ENCODE measurements around the gene G0S2. TPM values are rescaled to one million over a fixed set of nuclear protein-coding genes. Genes with fewer than 3 reads are reported as not detected.

Gene G0S2
- total and polyA plus RNA-seq, 9 of the 15 experiments (the other 6 are each of a cell fraction or from before 2014, with no cell fraction given) = 0.18 to 65.6 (median 11.4) TPM

GRCh38 chr1:209659909-209660308, 15.3 kb upstream of the G0S2 start (continued):
- TF ChIP-seq CHAMP1 (IDR thresholded peaks at IDR 0.05) (no peak), UBTF (IDR thresholded peaks at IDR 0.05; ENCODE audit: borderline replicate concordance in 1 of 2, low read depth in 2 of 2, low read length in 2 of 2) (no peak), ZBTB11 (CRISPR knock-in tag; IDR thresholded peaks at IDR 0.05) (no peak), ZNF766 (CRISPR knock-in tag; conservative IDR thresholded peaks at IDR 0.05) (peak; percentile 51; the same call in 1 of the 2 replicates), JUNB (CRISPR knock-in tag; conservative IDR thresholded peaks at IDR 0.05) (no peak), RNF2 (IDR thresholded peaks at IDR 0.05) (peak; percentile 53; the same call in 1 of the 2 replicates), RBM15 (IDR thresholded peaks at IDR 0.05; ENCODE audit: insufficient read depth, low read length) (no peak), USF2 (CRISPR knock-in tag; IDR thresholded peaks at IDR 0.05) (no peak), EHMT2 (IDR thresholded peaks at IDR 0.05) (no peak), BMI1 (IDR thresholded peaks at IDR 0.05; ENCODE audit: low read length) (no peak), NR2F6 (CRISPR knock-in tag; IDR thresholded peaks at IDR 0.05) (no peak), RUNX1 (IDR thresholded peaks at IDR 0.05; ENCODE audit: low read depth) (no peak), ETV5 (CRISPR knock-in tag; IDR thresholded peaks at IDR 0.05; ENCODE audit: low read depth) (no peak), RCOR1 (IDR thresholded peaks at IDR 0.05; ENCODE audit: borderline replicate concordance in 1 of 2, low read depth in 2 of 2, low read length in 2 of 2) (peak in 1 of 2 experiments; percentile 80; a peak in 2 of 4 replicates), ZNF398 (CRISPR knock-in tag; IDR thresholded peaks at IDR 0.05) (no peak), RAD51 (IDR thresholded peaks at IDR 0.05; ENCODE audit: borderline replicate concordance, low read depth) (no peak), ZNF436 (CRISPR knock-in tag; IDR thresholded peaks at IDR 0.05) (no peak)

All from K562 (cell line).